HG03460 (cell line): Measurements from ENCODE around the gene CADM1.
"Not testable (repeated sequence)": the region's sequence is repeated elsewhere in the genome, so short reads cannot be mapped to it uniquely, and the experiment has no call there.

ENCODE experiments used
- ATAC-seq: cut with Tn5 transposase; IDR thresholded peaks from one replicate; pipeline ENCODE4 v1.9.1; 2021; ENCODE audit not compliant: unreplicated experiment

Gene CADM1

DNA sequence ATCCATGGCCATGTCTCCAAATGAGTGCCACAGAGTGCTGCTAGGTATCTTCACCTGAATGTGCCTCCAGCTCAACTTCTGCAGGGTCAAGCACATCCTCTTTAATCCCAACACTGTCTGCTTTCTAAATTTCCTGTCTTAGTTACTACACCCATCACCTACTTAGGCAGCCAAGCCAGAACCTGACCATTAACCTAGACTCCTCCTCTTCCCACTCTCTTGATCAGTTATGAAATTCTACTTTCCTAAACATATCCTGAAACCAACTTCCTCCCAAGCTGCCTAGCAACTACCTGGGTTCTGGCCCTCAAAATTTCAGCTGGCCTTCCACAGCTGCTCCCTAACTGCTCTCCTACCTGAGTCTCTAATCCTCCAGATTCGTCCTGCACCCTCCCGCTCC is 22.7 kb downstream of the CADM1 start:
- no peak for ATAC-seq

DNA sequence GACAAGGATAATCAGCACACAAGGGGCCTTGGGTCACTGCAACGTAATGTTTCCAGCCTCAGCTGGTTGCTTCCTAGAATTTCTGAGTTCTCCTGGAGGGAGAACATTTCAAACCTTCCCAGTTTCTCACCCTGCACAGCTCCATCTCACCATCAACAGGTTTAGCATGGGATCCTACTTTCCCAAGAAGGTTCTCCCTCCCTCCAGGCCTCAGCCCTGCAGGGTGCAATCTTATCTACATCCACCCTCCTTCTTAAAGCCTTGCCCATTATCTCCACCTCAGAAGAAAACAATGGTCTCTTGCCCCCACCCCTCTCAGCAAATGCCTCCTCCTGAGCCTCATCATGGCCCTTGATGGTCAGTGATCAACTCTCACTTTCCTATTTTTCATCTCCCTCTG is 23.6 kb downstream of the CADM1 start:
- no peak for ATAC-seq

DNA sequence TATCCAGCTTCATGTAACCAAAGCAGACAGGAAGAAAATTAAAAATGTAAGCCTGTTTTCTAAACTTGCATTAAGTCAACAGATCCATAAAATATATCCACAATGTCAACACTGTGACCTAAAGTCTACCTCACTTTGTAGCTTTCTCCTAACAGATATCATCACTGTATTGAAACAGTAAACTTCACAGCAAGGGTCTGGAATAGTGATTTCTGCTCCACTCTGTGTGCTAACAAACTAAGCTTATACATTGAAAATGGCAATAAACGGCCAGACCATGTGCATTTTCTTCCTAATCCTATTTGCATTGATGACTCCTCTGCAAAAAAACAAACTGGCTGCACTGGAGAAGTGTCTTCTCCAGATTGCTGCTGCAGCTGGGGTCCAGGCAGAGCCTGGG is 26.8 kb downstream of the CADM1 start:
- ATAC-seq = no peak

DNA sequence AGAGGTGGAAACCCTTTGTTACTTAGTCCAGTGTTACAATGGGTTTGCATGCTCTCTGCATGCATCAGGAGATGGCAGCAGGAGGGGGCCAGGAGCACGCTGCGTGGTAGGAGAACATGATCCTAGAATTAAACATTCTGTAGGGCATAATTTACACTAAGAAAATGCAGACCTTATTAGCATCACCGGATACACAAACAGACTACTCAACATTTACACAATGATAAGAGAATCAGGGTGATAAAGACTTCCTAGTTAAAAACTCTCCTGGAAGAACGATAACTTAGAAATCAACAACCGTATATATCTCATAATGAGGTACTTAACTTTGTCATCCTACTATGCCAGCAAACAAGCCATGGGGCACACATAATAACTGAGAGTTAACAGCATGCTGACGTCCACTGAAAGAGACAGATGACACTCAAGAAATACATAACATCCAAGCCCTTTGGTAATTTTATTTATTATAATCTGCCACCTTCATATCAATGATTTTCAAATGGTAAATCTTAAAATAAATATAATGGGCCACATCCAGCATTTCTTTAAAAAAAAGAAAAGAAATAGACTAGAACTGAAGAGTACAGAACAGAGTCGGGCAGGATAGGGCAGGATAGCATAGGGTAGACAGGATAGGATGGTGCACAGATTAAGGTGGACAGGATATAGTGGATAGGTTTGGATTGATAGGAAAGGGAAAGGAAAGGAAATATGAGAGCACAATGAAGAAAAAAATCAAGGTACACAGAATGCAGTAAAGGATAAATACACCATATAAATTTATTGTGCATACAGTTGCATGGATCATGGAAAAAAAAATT is 27.5 kb downstream of the CADM1 start:
- no peak for ATAC-seq

DNA sequence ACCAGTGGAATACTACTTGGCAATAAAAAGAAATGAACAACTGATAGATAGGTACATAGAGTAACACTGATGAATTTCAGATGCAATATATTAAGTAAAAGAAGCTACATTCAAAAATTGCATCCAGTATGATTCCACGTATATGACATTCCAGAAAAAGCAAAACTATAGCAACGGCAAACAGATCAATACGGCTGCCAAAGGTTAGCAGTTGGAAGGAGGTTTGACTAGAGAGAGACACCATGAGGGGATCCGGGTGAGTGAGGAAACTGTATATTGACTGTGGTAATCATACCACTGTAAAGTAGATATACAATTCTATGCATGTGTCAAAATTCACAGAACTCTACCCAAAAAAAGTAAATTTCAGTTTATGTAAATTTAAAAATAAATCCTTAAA is 28.7 kb downstream of the CADM1 start:
- ATAC-seq = no peak

DNA sequence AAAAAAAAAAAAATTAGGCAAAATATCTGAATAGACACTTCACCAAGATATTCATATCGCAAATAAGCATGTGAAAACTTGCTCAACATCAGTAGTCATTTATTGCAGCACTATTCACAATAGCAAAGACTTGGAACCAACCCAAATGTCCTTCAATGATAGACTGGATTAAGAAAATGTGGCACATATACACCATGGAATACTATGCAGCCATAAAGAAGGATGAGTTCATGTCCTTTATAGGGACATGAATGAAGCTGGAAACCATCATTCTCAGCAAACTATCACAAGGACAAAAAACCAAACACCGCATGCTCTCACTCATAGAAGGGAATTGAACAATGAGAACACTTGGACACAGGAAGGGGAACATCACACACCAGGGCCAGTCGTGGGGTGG is 29.9 kb downstream of the CADM1 start:
- not testable (repeated sequence) for ATAC-seq

DNA sequence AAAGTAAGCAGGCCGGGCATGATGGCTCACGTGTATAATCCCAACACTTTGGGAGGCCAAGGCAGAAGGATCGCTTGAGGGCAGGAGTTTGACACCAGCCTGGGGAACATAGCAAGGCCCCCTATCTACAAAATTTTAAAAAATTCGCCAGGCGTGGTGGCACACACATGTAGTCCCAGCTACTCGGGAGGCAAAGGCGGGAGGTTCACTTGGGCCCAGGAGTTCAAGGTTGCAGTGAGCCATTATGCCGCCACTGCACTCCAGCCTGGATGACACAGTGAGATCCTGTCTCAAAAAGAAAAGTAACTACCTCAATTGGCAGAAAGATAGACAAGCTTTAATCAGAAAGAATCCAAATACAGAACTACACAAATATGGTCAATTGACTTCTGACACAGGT is 31.0 kb downstream of the CADM1 start:
- no peak for ATAC-seq

DNA sequence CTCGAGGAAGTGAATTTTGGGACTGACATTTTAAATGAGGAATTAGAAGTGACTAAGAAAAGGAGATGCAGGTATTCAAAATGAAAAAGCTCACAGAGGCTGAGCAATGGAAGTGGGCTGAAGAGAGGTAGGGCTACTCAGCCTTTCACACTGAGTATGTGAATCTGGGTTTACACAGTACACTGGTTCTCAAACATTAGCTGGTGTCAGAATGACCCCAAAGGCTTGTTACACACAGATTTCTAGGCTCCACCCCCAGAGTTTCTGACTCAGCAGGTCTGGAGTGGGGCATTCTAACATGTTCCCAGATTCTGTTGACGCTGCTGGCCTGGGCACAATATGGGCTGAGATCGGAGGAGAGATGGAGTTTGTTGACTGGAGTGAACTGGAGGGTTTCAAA is 32.8 kb downstream of the CADM1 start:
- ATAC-seq = no peak

DNA sequence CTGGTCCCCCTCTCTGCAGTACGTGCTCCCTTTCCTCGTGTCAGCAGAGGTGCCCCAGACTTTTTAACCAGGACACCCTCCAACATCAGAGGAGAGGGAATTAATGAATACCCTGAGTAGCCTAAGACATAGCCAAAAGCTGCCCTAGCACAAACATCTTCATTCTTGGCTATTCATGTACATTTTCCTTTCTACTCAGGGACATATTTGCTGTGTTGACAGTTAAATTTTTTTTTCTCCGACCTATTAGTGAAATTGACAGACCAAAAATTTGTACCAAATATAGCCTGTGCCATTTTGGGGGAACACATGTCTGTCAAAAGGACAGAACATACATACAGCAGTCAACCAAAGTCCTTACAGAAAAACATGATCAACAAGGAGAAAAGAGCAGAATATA is 33.3 kb downstream of the CADM1 start:
- no peak for ATAC-seq

DNA sequence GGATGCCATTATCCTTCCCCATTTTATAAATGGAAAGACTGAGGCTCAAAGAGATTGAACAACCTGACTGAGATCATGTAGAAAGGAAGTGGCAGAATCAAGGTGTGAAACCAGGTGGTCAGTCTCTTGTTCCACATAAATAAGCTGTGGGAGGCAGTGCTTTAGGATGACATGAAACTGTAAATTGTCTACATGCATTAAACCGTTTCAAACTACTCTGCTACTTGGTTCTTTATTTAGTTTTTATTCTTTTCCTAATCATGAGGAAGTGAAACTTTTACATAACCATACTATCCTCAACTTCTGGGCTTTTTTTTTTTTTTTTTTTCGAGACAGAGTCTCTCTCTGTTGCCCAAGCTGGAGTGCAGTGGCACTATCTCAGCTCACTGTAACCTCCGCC is 34.9 kb downstream of the CADM1 start:
- no peak for ATAC-seq

DNA sequence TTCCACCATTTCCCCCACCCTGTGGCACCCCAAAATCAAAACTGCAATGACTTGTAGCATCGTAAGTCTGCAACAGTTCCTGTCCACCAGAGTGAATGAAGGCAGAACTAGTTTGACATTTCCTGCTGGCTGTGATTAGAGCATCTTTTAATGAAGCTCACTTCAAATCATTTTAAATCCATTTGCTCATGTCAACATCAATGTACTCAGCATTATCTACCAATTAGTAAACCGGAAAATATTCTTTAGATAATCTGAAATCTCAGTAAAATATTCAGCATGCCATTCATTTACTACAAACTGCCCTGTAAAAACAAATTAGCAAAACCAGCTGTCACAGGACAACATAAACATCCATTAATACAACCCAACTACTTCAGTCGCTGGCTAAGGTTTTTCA is 38.1 kb downstream of the CADM1 start:
- no peak for ATAC-seq

DNA sequence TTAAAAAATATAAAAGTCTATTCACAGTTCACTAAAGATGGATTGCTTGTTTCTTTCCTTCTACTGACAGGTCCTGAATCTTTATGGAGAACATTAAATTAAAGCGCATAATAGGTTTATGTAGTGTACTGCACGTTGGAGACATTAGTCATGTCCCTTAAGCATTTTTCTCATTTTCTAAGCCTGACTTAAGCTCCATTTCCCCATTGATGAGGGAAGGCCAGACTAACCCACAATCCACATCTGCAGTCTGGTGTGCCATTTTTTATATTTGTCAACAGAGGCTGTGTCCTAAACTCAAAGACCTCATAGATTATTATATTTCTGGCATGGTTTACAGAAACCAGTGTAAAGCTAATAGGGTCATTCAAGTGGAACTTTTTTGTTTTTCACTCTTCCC is 39.9 kb downstream of the CADM1 start:
- ATAC-seq = no peak

DNA sequence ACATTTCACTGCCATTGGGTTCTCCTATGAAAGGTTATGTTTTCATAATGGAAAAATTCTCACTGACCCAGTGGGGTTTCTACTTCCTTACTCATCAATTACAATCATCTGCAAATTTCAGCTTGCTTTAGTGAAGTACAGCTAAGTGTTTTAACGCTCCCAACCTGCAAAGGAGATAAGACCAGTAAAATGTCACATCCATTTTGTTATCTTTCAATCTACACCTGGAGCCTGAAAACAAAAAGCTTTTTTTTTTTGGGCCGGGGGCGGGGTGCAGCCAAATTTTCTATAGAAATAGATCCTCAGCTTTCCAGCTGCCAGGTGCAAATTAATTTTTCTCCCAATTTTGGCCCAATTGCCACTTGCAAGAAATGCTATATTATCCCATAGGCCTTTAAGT is 40.6 kb downstream of the CADM1 start:
- no peak for ATAC-seq

DNA sequence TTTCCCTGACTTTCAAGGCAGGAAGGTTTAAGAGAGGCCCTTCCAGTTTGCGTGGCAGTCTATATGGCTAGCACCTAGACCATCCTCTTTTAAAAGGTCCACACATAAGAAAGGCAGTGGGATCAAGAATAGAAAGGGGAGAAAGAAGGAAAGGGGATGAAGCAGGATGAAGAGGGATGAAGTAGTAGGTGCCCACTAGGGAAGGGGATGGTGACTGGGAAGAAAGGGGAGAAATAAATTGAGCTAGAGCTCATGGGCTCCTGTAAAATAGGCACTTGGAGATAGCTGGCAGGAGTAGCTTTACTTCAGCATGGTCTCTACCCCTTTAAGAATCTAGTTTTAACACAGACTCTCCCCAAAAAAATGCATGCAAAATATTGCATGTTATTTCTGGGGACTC is 41.5 kb downstream of the CADM1 start:
- no peak for ATAC-seq

DNA sequence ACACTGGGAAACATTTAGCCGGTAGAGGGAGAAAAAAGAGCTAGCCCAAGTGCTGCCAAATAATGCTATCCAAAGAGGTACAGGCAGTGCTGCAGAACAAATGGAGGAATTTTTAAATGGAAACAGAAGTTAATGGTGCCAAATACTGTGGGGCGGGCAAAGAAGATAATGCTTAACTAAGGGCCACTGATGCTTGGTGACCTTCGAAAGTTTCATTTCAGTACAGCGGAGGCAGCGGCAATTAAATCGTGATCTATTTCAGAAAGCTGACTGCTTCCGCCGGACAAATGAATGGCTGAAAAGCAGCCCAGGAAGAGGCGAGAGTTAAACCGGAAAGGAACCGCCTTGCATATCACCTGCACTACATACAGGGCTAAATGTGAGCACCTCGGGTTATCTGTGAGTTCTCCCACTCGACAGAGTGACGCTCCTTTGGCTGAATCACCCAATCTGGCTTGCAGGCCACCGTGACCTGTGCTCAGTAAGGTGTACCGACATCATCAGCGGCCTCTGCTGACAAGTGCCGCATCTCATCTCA is 42.1 kb downstream of the CADM1 start:
- no peak for ATAC-seq

DNA sequence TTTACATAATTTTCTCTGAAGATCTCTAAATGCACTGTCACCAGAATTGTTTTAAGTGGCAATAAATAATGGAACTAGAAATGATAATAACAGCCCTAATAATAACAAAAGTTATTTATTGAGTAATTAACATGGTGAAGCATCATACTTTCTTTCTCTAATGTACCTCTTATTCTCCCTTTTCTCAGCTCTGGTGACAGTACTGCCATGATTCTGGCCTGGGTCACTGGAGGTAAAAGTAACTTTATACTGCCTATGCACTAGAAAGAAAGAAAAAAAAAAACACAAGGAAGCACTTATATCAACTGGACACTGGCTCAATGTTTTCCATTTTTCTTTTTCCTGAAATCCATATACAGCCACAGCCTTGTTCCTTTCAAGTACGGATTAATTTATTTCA is 43.7 kb downstream of the CADM1 start:
- no peak for ATAC-seq

DNA sequence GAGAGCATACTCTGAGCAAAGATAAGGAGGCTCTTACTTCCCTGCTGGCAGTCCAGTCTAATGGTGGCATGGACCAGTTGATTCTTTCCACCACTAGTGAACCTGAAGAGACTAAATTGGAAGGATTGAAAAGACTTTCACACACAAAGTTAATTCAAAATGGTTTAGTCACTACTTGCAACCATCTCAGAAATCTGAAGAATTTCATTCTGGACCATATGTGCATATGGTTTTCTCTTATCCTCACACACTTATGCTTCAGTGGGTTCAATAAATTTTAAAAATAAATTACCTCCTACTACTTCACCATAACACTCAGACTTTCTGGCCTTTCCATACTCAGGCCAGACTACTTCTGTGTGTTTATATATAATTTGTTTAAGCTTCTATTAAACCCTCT is 44.7 kb downstream of the CADM1 start:
- no peak for ATAC-seq

DNA sequence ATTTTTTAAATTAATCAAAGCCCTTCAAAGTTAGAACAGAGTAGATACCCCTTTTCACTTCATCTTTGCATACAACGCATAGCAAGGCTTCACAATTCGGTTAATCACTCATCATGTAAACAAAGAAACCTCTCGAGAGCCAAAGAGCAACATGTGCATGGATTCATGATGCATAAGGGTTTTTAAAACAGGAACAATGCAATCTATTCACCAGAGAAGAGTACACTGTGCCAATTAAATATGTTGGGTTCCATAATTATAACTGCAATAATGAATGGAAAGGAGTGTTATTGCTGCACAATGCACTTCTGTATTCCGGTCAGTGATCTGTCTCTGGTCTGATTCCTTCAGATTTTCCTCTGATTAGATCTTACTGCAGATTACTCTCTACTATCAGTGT is 45.3 kb downstream of the CADM1 start:
- ATAC-seq = no peak

DNA sequence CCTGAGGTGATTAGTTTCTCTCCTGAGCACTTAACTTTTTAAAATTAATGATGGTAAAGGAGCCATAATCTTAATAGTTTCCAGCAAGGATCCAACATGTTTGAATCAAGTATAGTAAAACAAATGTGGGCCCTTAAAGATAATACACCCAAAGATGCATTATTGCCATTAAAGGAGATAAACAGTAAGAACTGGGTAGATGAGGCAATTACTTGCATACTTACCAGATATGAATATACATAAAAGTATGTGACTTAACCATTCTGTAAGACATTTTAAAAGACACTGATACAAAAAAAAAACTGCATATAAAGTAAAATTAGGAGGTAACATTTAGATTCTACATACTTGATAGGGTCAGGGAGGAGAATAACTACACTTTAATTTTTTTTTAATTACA is 48.2 kb downstream of the CADM1 start:
- ATAC-seq = no peak

DNA sequence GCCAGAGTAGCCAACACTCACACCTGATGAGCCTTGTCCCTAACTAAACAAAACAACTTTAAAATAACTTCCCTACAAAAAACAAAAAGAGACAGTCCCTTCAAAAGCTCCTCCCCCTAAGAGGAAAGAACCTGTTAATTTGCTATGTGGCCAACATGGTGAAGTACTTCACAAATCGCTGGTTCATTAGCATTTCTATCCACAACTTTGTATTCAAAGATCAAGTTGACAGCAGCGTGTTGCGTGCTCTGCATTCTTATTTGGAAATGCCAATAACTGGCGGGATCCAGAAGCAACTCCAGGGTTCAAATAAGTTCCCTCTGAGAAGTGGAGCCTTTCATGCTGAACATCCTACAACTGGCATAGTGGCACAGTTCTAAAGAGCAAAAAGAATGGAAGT is 48.6 kb downstream of the CADM1 start:
- no peak for ATAC-seq

DNA sequence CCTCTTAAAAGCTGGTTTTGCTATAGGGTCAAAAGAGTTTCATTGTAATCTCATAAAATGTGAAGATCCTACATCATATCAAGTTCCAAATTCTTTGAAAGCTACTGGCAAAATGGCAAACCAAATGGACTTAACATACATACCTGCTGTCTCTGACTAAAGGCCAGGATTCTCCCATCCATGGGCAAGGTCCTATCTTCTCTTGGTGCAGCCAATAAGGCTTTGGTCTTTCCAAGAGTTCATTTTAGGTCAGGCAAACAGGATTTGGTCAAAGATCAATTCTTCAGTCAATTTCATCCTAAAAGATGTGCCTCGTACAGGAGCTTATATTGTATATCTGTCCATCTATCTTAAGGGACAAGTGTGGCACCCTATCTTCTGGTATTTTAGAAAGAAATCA is 49.7 kb downstream of the CADM1 start:
- ATAC-seq = no peak

DNA sequence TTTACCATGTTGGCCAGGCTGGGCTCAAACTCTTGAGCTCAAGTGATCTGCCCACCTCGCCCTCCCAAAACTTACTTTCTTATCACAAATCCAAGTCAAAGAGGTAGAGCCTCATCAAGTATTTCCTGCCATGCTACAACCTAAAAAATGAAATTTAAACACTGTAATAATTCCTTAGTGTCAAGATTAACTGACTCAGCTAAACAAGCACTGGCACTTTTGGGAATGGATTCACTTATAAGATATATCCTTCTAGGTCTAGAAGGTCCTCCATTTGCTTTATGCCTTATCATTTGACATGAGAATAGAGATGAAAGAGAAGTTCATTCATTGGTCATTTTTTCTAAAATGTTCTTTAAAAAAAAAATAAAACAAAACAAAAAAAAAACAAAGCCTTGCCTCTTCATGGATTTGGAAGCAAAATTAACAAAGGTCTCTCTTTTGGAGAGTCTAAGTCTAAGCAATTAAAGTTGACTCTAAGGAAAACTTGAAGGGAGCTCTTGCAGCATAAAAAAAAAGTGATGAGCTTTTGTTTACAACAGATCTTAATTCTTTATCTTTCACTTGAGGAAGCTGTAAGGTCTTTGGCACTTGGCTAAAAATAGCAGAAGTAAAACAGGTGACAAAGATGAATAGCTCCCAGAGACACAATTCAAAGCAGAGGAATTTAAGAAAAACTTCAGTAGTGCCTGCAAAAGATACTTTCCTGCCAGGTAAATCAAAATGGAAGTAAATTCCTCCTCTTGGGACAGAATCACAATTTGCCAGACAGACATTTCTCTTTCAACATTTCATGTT is 50.3 kb downstream of the CADM1 start:
- ATAC-seq = no peak
